DOHH2 (cell line): ENCODE data around the gene CCDC171.

Experiments used
- CTCF ChIP-seq: fragments of 200-600 bp; sonication (generic); IDR thresholded peaks from one replicate; pipeline ENCODE4 v1.5.1; 2014; ENCODE audit warnings: antibody characterized with exemption, mild to moderate bottlenecking, low read depth, low read length; ENCODE audit not compliant: poor library complexity, severe bottlenecking
- EZH2phosphoT487 ChIP-seq: fragments of 200-600 bp; sonication (generic); IDR thresholded peaks from 2 replicates; pipeline ENCODE4 v1.6.1; 2017; ENCODE audit warnings: borderline replicate concordance, mild to moderate bottlenecking, antibody characterized with exemption, low read length, moderate library complexity, mixed read lengths

- no peak for TF ChIP-seq CTCF
- TF ChIP-seq EZH2phosphoT487 = no peak
Measured at GRCh38 chr9:15729507-15729906, 176.7 kb downstream of the CCDC171 start.
